Liver (tissue), 9 donors: Measurements from ENCODE around the gene TARM1. TPM values are rescaled to one million over a fixed set of nuclear protein-coding genes. Genes with fewer than 3 reads are reported as not detected.

Experiments used
- DNase-seq: peaks from one replicate; pipeline ENCODE4 v3.0.0-alpha.2; 2017; ENCODE audit warnings: low spot score
- H3K27ac ChIP-seq, 2 donors: one replicate each; pipeline ENCODE4 v1.7.0; 2013; ENCODE audit warnings: inconsistent platforms in 2 of 2, low read length in 2 of 2, control low read depth in 1 of 2, low read depth in 1 of 2, mild to moderate bottlenecking in 1 of 2
- H3K27me3 ChIP-seq, 4 donors: one replicate each; pipeline versions ENCODE4 v1.6.1 to v1.7.0; 2013; ENCODE audit warnings: low read length in 3 of 4, inconsistent platforms in 1 of 4, mild to moderate bottlenecking in 1 of 4, moderate library complexity in 1 of 4; ENCODE audit not compliant: control insufficient read depth in 4 of 4, insufficient read depth in 4 of 4
- H3K36me3 ChIP-seq, 4 donors: one replicate each; pipeline versions ENCODE4 v1.6.1 to v1.7.0; 2013; ENCODE audit warnings: low read length in 3 of 4, mild to moderate bottlenecking in 3 of 4, low read depth in 1 of 4, moderate library complexity in 1 of 4; ENCODE audit not compliant: control insufficient read depth in 4 of 4, insufficient read depth in 3 of 4
- H3K4me1 ChIP-seq, 4 donors: one replicate each; pipeline versions ENCODE4 v1.6.1 to v1.7.0; 2013; ENCODE audit warnings: low read length in 3 of 4, mild to moderate bottlenecking in 3 of 4, moderate library complexity in 1 of 4; ENCODE audit not compliant: control insufficient read depth in 4 of 4, insufficient read depth in 4 of 4
- H3K4me3 ChIP-seq, 3 donors: one replicate each; pipeline versions ENCODE4 v1.6.1 to v1.7.0; 2013; ENCODE audit warnings: low read length in 3 of 3, control low read depth in 1 of 3, low read depth in 1 of 3, mild to moderate bottlenecking in 1 of 3
- H3K9ac ChIP-seq, 2 donors: one replicate each; pipeline ENCODE4 v1.7.0; 2013; ENCODE audit warnings: low read length in 2 of 2, mild to moderate bottlenecking in 2 of 2, moderate library complexity in 2 of 2, control low read depth in 1 of 2, low read depth in 1 of 2
- H3K9me3 ChIP-seq, 4 donors: one replicate each; pipeline versions ENCODE4 v1.6.1 to v1.7.0; 2013; ENCODE audit warnings: low read length in 3 of 4; ENCODE audit not compliant: control insufficient read depth in 4 of 4
- ATF3 ChIP-seq: IDR thresholded peaks from 2 replicates; pipeline ENCODE4 v1.6.1; 2016; ENCODE audit warnings: antibody characterized with exemption
- CTCF ChIP-seq: fragments of 150-350 bp; IDR thresholded peaks from 2 replicates; pipeline ENCODE4 v1.5.1; 2017; ENCODE audit warnings: improper control_type of control experiment, low read depth, low read length; ENCODE audit not compliant: missing input control
- EGR1 ChIP-seq, 2 donors: IDR thresholded peaks; 2 replicates each; pipeline ENCODE4 v1.6.1; 2016 to 2018; ENCODE audit warnings: antibody characterized with exemption in 2 of 2, low read depth in 2 of 2
- FOXA1 ChIP-seq: IDR thresholded peaks from 2 replicates; pipeline ENCODE4 v1.6.1; 2016; ENCODE audit warnings: antibody characterized with exemption
- FOXA2 ChIP-seq: IDR thresholded peaks from 2 replicates; pipeline ENCODE4 v1.6.1; 2016; ENCODE audit warnings: antibody characterized with exemption
- GABPA ChIP-seq, 2 donors: IDR thresholded peaks in 1 of 2; conservative IDR thresholded peaks in 1 of 2; 2 replicates each; pipeline ENCODE4 v1.6.1; 2016; ENCODE audit warnings: antibody characterized with exemption in 2 of 2, mild to moderate bottlenecking in 1 of 2, moderate library complexity in 1 of 2
- HNF4A ChIP-seq, 2 donors: conservative IDR thresholded peaks; 2 replicates each; pipeline ENCODE4 v1.6.1; 2016; ENCODE audit warnings: antibody characterized with exemption in 2 of 2, mild to moderate bottlenecking in 2 of 2
- HNF4G ChIP-seq: IDR thresholded peaks from 2 replicates; pipeline ENCODE4 v1.6.1; 2016; ENCODE audit warnings: antibody characterized with exemption
- JUND ChIP-seq, 2 donors: IDR thresholded peaks; 2 replicates each; pipeline ENCODE4 v1.6.1; 2016; ENCODE audit warnings: antibody characterized with exemption in 2 of 2
- MAX ChIP-seq: IDR thresholded peaks from 2 replicates; pipeline ENCODE4 v1.6.1; 2016; ENCODE audit warnings: antibody characterized with exemption
- NR2F2 ChIP-seq: IDR thresholded peaks from 2 replicates; pipeline ENCODE4 v1.6.1; 2016; ENCODE audit warnings: antibody characterized with exemption
- RAD21 ChIP-seq, 2 donors: IDR thresholded peaks; 2 replicates each; pipeline ENCODE4 v1.6.1; 2016; ENCODE audit warnings: antibody characterized with exemption in 2 of 2, mild to moderate bottlenecking in 2 of 2
- REST ChIP-seq: IDR thresholded peaks from 2 replicates; pipeline ENCODE4 v1.6.1; 2016; ENCODE audit warnings: antibody characterized with exemption, mild to moderate bottlenecking
- SP1 ChIP-seq: IDR thresholded peaks from 2 replicates; pipeline ENCODE4 v1.6.1; 2018; ENCODE audit warnings: antibody characterized with exemption, mild to moderate bottlenecking
- TAF1 ChIP-seq: conservative IDR thresholded peaks from 2 replicates; pipeline ENCODE4 v1.6.1; 2016; ENCODE audit warnings: antibody characterized with exemption, mild to moderate bottlenecking
- YY1 ChIP-seq: IDR thresholded peaks from 2 replicates; pipeline ENCODE4 v1.6.1; 2016; ENCODE audit warnings: antibody characterized with exemption, mild to moderate bottlenecking
- ZBTB33 ChIP-seq: IDR thresholded peaks from 2 replicates; pipeline ENCODE4 v1.6.1; 2016; ENCODE audit warnings: antibody characterized with exemption
- WGBS: extraction: QIAGEN DNeasy Blood & Tissue Kit; methylation state at CpG from one replicate; pipeline ENCODE4 v1.1.7; 2013; 5-methylcytosine and 5-hydroxymethylcytosine counted together
- polyA plus RNA-seq, 2 donors: library from polyadenylated mRNA; stranded (reverse) in 1 of 2; unstranded in 1 of 2; fragments of 200-250 nt in 1 of 2; fragments of >200 nt in 1 of 2; fragmentation: Nextera tagmentation in 1 of 2; extraction: Ambion mirVana in 1 of 2; gene quantifications; one replicate each; pipeline versions ENCODE4 v1.2.1 to v1.2.3, GENCODE V29; 2013 to 2015
- total RNA-seq, 2 donors: library from RNA; depleted of rRNA; stranded (reverse); fragments of >200 nt; gene quantifications; one replicate each; pipeline ENCODE4 v1.2.3, GENCODE V29; 2014
- donor health status: healthy.
- donor health status: healthy.
- donor health status: healthy.
- donor health status: healthy.
- donor health status: healthy.

Gene TARM1
- total and polyA plus RNA-seq, 4 donors = not detected

GRCh38 chr19:54021932-54022331 is 59.2 kb downstream of the TARM1 start:
- 77% methylated on average over 13 of the region's 13 CpGs for WGBS
- Histone ChIP-seq H3K27ac (no peak overlapping the region), H3K9me3 (no peaks in the 10 kb centered on the region), H3K4me3 (no peak overlapping the region), H3K9ac (no peak overlapping the region), H3K36me3 (no peaks in the 10 kb centered on the region), H3K27me3 (no peaks in the 10 kb centered on the region), H3K4me1 (no peaks in the 10 kb centered on the region)
- no peak for DNase-seq
- TF ChIP-seq CTCF = no peak
- no peak for TF ChIP-seq NR2F2
- TF ChIP-seq REST = no peak

- Histone ChIP-seq H3K36me3 (no peaks in the 10 kb centered on the region), H3K4me3 (no peak overlapping the region), H3K4me1 (no peaks in the 10 kb centered on the region), H3K27ac (no peak overlapping the region), H3K9me3 (no peaks in the 10 kb centered on the region), H3K9ac (no peak overlapping the region), H3K27me3 (no peaks in the 10 kb centered on the region)
- DNase-seq = no peak
- WGBS = 86% methylated on average over 8 of the region's 8 CpGs
- no peak for TF ChIP-seq RAD21 (IDR thresholded peaks at IDR 0.05)
- TF ChIP-seq ATF3 = no peak
- no peak for TF ChIP-seq HNF4G
- TF ChIP-seq ZBTB33 = no peak
- no peak for TF ChIP-seq SP1
- no peak for TF ChIP-seq FOXA1
- no peak for TF ChIP-seq JUND (IDR thresholded peaks at IDR 0.05)
- TF ChIP-seq EGR1 (IDR thresholded peaks at IDR 0.05; ENCODE audit: low read depth in 2 of 2) = no peak
- TF ChIP-seq CTCF = no peak
- no peak for TF ChIP-seq FOXA2
- TF ChIP-seq GABPA (IDR thresholded peaks at IDR 0.05 in 1 of 2, conservative IDR thresholded peaks at IDR 0.05 in 1 of 2) = no peak
- TF ChIP-seq YY1 = no peak
- no peak for TF ChIP-seq TAF1
- TF ChIP-seq REST = no peak
- TF ChIP-seq HNF4A (conservative IDR thresholded peaks at IDR 0.05) = no peak
- TF ChIP-seq MAX = no peak
Measured at GRCh38 chr19:54021363-54021762, 59.8 kb downstream of the TARM1 start.
